Thymus (tissue), 11 donors: ENCODE data around the gene CLRN3. TPM values are rescaled to one million over a fixed set of nuclear protein-coding genes. Genes with fewer than 3 reads are reported as not detected.

ENCODE experiments used
- DNase-seq, 9 donors: peaks; one replicate each; pipeline ENCODE4 v3.0.0-alpha.2; 2013; ENCODE audit warnings: low spot score in 9 of 9, low read depth in 6 of 9, missing footprints in 1 of 9
- H3K27ac ChIP-seq, 2 donors: one replicate each; pipeline ENCODE4 v1.5.1; 2013; ENCODE audit warnings: control low read depth in 1 of 2, low read depth in 1 of 2, low read length in 1 of 2, mild to moderate bottlenecking in 1 of 2, moderate library complexity in 1 of 2
- H3K27me3 ChIP-seq, 2 donors: one replicate each; pipeline ENCODE4 v1.5.1; 2013; ENCODE audit warnings: low read length in 1 of 2; ENCODE audit not compliant: control insufficient read depth in 2 of 2, insufficient read depth in 1 of 2
- H3K36me3 ChIP-seq, 2 donors: one replicate each; pipeline ENCODE4 v1.5.1; 2013; ENCODE audit warnings: low read length in 1 of 2, mild to moderate bottlenecking in 1 of 2, moderate library complexity in 1 of 2; ENCODE audit not compliant: control insufficient read depth in 2 of 2, insufficient read depth in 2 of 2
- H3K4me1 ChIP-seq, 2 donors: one replicate each; pipeline ENCODE4 v1.5.1; 2013; ENCODE audit warnings: low read length in 2 of 2; ENCODE audit not compliant: control insufficient read depth in 2 of 2, insufficient read depth in 2 of 2
- H3K4me3 ChIP-seq, 2 donors: one replicate each; pipeline ENCODE4 v1.5.1; 2013; ENCODE audit warnings: low read length in 2 of 2, control low read depth in 1 of 2, mild to moderate bottlenecking in 1 of 2
- H3K9me3 ChIP-seq, 2 donors: one replicate each; pipeline ENCODE4 v1.5.1; 2013; ENCODE audit warnings: low read length in 1 of 2, mild to moderate bottlenecking in 1 of 2; ENCODE audit not compliant: control insufficient read depth in 2 of 2, insufficient read depth in 1 of 2
- WGBS: extraction: QIAGEN DNeasy Blood & Tissue Kit; methylation state at CpG from one replicate; pipeline ENCODE4 v1.1.7; 2013; 5-methylcytosine and 5-hydroxymethylcytosine counted together
- polyA plus RNA-seq: library from polyadenylated mRNA; stranded (reverse); fragments of 200-250 nt; gene quantifications from one replicate; pipeline ENCODE4 v1.2.3, GENCODE V29; 2013
- total RNA-seq: library from RNA; stranded (reverse); fragments of 120-200 nt; gene quantifications from one replicate; pipeline ENCODE4 v1.2.4, GENCODE V29; 2013
- donor health status: healthy.

The CLRN3 gene
- total and polyA plus RNA-seq, 2 donors = 0.05 to 0.23 TPM

DNA sequence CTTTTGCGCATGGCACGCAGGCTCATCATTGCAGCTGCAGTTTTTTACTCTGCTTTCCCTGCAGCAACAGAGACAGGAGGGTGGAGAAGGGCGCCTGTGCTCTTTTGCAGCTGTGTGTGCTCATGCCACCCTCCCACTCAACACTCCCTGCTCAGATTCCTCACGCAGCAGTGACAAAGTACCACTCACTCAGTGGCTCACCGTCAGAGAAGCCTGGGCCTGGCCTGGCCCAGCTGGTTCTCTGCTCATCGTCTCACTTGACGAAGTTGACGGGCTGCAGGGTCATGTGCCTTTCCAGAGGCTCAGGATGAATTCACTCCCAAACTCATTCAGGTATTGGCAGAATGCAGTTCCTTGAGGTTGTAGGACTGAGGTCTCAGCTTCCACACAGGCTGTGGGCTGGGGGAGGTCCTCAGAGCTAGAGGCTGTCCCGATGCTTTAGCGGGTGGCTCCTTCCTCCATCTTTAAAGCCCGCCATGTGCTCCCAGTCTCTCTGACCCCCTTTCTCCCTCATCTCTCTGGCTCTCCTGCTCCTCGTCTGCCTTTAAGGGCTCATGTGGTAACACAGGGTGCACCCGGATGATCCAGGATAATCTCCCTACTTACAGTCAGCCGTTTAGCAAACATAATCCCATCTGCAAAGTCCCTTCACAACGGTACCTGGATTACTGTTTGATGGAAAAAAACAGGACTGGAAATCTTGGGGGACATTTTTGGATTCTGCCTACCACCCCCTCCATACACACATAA is 40.0 kb upstream of the CLRN3 start:
- H3K27me3 ChIP-seq = no peaks in the 10 kb centered on the region
- no peaks in the 10 kb centered on the region for H3K9me3 ChIP-seq
- no peak overlapping the region for H3K4me3 ChIP-seq
- DNase-seq = no peak
- 96% methylated on average over 15 of the region's 15 CpGs for WGBS
- no peaks in the 10 kb centered on the region for H3K36me3 ChIP-seq
- no peak overlapping the region for H3K27ac ChIP-seq
- H3K4me1 ChIP-seq = no peaks in the 10 kb centered on the region

DNA sequence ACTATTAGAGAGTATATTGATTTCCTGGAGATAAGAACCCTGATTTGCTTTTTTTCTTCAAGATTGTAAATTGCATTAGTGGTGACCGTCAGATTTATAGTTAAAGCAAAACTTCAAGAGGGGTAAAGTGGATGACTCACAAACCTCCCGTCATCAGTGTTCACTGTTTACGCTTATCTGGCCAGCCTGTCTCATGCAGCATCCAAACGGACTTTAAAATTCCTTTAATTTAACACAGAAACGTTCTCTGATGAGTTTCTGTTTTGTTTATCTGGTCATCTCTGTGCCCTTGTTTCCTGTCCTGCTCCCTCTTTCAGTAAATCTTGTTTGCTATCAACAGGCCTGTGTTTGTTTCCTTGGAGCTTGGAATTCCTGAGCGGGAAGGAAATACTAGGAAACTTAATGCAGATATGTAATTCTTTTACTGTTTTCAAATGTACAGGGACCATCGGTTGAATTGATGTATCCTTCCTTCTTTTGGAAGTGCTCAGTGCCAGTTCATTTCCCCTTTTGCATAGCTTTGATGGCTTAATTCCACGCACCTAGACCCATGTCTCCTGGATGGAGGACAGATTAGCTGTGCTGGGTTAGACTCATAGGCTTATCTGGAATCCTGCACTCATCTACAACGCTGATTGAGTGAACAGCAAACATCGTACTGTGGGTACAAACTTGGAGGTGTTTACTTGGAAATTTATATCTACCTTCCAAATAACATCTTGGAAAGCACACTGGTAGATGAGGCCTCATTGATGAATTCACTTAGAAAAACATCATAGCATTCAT is 35.5 kb upstream of the CLRN3 start:
- Histone ChIP-seq H3K4me1 (no peaks in the 10 kb centered on the region), H3K27ac (no peak overlapping the region), H3K4me3 (no peak overlapping the region), H3K9me3 (no peaks in the 10 kb centered on the region), H3K36me3 (no peaks in the 10 kb centered on the region), H3K27me3 (no peaks in the 10 kb centered on the region)
- DNase-seq = no peak
- 88% methylated on average over 10 of the region's 10 CpGs for WGBS

DNA sequence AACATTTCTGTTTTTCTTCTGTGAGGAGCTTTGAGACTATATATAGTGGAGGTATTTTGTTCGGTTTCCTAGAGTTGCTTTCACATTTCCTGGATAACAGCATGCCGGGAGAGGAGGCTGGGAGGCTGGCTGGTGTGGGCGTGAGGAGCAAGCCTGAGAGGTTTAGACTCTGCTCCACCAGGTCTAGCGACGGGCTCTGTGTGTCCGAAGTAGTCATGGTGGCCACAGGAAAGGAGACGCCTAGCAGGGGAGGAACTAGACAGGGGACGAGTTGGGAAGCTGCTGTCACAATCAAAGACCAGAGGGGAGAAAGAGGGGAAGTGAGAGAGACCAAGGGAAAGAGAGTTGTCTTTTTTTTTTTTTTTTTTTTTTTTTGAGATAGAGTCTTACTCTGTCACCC is 33.7 kb upstream of the CLRN3 start:
- no peaks in the 10 kb centered on the region for H3K4me1 ChIP-seq
- no peak for DNase-seq
- no peaks in the 10 kb centered on the region for H3K36me3 ChIP-seq
- H3K27ac ChIP-seq = no peak overlapping the region
- WGBS = 72% methylated on average over 8 of the region's 8 CpGs
- no peak overlapping the region for H3K4me3 ChIP-seq
- H3K27me3 ChIP-seq = no peaks in the 10 kb centered on the region
- no peaks in the 10 kb centered on the region for H3K9me3 ChIP-seq

DNA sequence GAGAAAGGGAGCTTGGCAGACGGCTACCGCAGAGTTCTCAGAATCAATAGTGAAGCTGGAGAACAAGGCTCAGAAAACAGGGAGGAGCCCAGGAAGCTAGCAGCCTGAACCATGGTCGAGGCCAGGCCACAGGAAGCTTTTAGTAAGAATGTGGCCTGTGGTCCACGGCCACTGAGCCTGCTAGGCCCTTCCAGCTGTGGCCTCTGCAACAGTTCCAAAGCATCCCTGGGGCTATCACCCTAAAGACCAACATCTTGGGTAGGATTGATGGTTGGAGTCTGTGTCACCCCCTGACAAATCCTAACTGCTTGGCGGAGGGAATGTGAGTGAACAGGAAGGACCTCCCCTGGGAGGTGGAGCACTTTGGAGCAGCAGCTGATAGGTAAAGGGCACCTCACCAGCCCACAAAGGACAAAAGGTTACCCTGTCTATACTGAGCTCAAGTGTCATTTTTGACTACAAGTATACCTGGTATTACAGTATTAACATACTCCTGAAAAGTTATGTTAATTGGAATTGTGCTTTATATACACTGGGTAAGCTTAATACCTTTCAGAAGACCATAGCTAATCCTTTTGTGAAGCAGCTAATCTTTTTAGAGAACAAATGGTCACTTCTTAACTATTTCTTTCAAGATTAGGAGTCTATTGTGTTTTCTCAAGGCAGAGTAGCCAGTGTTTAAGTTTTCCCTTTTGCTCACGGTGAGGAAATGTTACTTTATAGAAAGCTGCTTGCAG is 32.9 kb upstream of the CLRN3 start:
- no peaks in the 10 kb centered on the region for H3K27me3 ChIP-seq
- no peaks in the 10 kb centered on the region for H3K36me3 ChIP-seq
- no peaks in the 10 kb centered on the region for H3K9me3 ChIP-seq
- 79% methylated on average over 6 of the region's 6 CpGs for WGBS
- H3K27ac ChIP-seq = no peak overlapping the region
- H3K4me3 ChIP-seq = no peak overlapping the region
- H3K4me1 ChIP-seq = no peaks in the 10 kb centered on the region
- no peak for DNase-seq

DNA sequence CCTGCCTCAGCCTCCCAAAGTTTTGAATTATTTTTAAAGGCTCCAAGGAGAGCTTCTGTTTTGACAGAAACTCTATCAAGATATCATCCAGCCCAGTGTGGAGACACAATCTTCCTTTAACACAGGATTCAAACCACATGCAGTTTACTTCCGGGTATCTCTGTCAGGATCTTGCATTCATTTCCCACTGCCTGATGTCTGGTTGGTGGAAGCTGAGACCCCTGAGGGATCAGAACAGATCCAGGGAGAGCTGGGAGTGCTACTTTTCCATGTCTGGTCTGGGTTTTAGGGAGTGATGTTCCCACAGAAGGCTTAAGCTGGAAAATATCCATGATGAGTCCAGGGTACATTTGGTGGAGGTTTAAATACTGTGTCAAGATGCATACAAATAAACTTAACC is 30.9 kb upstream of the CLRN3 start:
- no peak for DNase-seq
- WGBS = 94% methylated on average over 1 of the region's 1 CpG
- H3K4me1 ChIP-seq = no peaks in the 10 kb centered on the region
- H3K4me3 ChIP-seq = no peak overlapping the region
- H3K27ac ChIP-seq = no peak overlapping the region
- no peaks in the 10 kb centered on the region for H3K36me3 ChIP-seq
- no peaks in the 10 kb centered on the region for H3K9me3 ChIP-seq
- H3K27me3 ChIP-seq = no peaks in the 10 kb centered on the region

DNA sequence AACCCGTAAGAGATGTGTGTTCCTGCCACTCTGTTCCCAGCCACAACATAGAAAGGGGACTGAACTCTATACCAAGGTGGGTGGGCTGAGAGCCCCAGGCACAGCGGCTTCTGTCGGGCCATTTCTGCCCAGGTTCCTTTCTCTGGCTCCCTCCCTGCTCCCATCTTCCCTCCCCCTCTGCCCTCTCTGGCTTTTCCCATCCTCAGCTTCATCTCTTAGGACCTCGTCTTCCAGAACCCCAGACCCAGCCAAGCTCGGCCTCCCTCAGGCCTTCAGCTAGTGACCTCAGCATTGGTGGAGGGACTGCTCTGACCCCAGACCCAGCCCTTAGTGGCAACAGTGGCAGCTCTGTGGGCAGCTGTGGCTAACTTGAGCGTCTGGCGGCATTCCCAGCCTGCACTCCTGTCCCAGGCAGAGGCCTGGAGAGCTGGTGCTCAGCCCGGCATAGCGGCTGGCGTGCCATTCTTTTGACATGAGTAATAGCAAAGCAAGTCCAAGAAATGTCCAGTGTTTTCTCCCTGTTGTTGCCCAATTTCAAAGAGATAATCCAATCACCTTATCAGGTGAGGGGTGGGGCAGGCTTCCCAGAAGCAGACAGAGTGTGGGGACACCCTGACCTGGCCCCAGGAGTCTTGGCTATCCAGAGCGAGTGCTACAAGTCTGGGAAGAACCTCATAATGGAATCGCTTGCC is 30.1 kb upstream of the CLRN3 start:
- H3K4me1 ChIP-seq = no peaks in the 10 kb centered on the region
- H3K27ac ChIP-seq = no peak overlapping the region
- no peak for DNase-seq

DNA sequence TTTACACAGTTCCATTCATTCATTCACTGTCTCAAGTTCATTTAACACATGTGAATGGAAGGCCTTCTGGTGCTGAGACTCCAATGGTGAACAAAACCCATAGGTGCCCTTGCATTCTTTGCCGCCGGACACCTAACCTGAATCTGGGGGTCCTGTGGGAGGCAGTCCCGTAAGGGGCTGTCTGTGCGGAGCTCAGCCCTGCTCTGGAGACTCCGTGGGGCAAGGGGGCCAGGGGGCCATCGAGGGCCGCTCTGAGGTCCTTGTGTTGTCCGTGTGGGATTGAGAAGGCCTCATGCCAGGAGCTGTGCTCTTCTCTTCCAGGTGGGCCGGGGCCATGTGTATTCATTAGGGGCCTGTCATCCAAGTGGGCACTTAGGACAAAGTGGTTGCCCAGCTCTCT is 29.5 kb upstream of the CLRN3 start:
- H3K27ac ChIP-seq = no peak overlapping the region
- 97% methylated on average over 9 of the region's 9 CpGs for WGBS

More for the DNA sequence above, 30.1 kb upstream of the CLRN3 start:
- Histone ChIP-seq H3K27me3 (no peaks in the 10 kb centered on the region), H3K36me3 (no peaks in the 10 kb centered on the region), H3K9me3 (no peaks in the 10 kb centered on the region), H3K4me3 (no peak overlapping the region)
- 98% methylated on average over 12 of the region's 12 CpGs for WGBS

DNA sequence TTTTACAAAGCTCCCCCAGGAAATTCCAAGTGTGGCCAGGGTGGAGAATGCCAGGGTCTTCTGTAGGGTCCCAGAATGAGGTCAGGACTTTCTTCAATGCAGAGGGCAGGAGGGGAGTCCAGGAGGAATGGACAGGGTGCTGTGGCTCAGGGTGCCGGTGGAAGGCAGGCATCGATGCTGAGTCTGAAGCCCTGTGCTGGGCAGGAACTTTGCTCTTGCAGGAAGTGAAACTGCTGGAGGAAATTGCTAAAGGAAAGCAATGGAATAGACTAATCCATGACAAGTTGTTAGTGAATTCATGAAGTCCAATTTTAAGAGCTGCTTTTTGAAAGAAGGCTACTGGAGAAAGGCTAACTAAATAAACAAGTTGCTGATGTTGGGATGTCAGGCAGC is 29.0 kb upstream of the CLRN3 start:
- no peaks in the 10 kb centered on the region for H3K27me3 ChIP-seq
- DNase-seq = no peak
- H3K4me3 ChIP-seq = no peak overlapping the region
- H3K4me1 ChIP-seq = no peaks in the 10 kb centered on the region
- H3K9me3 ChIP-seq = no peaks in the 10 kb centered on the region
- H3K27ac ChIP-seq = no peak overlapping the region
- no peaks in the 10 kb centered on the region for H3K36me3 ChIP-seq
- 81% methylated on average over 2 of the region's 2 CpGs for WGBS

More for the DNA sequence above, 29.5 kb upstream of the CLRN3 start:
- H3K27me3 ChIP-seq = no peaks in the 10 kb centered on the region
- no peaks in the 10 kb centered on the region for H3K9me3 ChIP-seq
- no peak for DNase-seq
- no peaks in the 10 kb centered on the region for H3K36me3 ChIP-seq
- H3K4me3 ChIP-seq = no peak overlapping the region
- no peaks in the 10 kb centered on the region for H3K4me1 ChIP-seq
